Measurements from ENCODE around the gene SLC2A5. TPM values are rescaled to one million over a fixed set of nuclear protein-coding genes. Genes with fewer than 3 reads are reported as not detected.

The SLC2A5 gene
- total and polyA plus RNA-seq, 10 donors = 2.9 to 23.6 (median 6.9) TPM

DNA sequence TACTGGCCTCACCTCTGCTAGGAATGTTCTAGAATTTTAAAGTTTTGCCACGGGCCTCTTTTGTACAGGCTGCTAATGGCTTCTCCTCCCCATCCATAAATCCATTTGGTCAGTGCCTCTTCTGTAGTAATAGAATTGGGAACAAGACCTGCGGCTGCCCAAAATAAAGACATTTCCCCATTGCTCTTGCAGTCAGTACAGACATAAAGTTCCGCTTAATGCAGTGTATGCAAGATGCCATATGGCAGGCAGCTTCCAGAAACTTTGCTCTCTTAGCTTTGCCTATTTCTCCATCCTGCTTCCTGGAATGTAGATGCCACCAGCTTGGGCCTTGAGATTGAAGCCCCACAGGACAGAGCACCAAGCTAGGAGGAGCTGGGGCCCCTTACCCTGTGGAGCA lies 3.7 kb upstream of the SLC2A5 start:
- Histone ChIP-seq H3K9me3 (no peaks in the 10 kb centered on the region), H3K27me3 (replicated peaks in 1 of 7) (no peaks in the 10 kb centered on the region), H3K27ac (peak overlapping the region in 2 of 8 donors; percentile 31 to 78), H3K4me1 (peaks cover 4 to 87% (median 62%) of the 10 kb centered on the region in 6 donors), H3K4me3 (no peak overlapping the region), H3K36me3 (no peaks in the 10 kb centered on the region)
- WGBS, 5 donors = 61 to 86% (median 76%) methylated on average over 3 of the region's 3 CpGs
- no peak for DNase-seq
- intact Hi-C loops (cut with DNase I; ENCODE audit: low total_unique reads) = no loop called here
- TF ChIP-seq POLR2A (IDR thresholded peaks at IDR 0.05) = no peak
- TF ChIP-seq, protein P1, sequence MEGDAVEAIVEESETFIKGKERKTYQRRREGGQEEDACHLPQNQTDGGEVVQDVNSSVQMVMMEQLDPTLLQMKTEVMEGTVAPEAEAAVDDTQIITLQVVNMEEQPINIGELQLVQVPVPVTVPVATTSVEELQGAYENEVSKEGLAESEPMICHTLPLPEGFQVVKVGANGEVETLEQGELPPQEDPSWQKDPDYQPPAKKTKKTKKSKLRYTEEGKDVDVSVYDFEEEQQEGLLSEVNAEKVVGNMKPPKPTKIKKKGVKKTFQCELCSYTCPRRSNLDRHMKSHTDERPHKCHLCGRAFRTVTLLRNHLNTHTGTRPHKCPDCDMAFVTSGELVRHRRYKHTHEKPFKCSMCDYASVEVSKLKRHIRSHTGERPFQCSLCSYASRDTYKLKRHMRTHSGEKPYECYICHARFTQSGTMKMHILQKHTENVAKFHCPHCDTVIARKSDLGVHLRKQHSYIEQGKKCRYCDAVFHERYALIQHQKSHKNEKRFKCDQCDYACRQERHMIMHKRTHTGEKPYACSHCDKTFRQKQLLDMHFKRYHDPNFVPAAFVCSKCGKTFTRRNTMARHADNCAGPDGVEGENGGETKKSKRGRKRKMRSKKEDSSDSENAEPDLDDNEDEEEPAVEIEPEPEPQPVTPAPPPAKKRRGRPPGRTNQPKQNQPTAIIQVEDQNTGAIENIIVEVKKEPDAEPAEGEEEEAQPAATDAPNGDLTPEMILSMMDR (IDR thresholded peaks at IDR 0.05 in 8 of 11, conservative IDR thresholded peaks at IDR 0.05 in 3 of 11) = no peak
- TF ChIP-seq POLR2AphosphoS5 (IDR thresholded peaks at IDR 0.05) = no peak

DNA sequence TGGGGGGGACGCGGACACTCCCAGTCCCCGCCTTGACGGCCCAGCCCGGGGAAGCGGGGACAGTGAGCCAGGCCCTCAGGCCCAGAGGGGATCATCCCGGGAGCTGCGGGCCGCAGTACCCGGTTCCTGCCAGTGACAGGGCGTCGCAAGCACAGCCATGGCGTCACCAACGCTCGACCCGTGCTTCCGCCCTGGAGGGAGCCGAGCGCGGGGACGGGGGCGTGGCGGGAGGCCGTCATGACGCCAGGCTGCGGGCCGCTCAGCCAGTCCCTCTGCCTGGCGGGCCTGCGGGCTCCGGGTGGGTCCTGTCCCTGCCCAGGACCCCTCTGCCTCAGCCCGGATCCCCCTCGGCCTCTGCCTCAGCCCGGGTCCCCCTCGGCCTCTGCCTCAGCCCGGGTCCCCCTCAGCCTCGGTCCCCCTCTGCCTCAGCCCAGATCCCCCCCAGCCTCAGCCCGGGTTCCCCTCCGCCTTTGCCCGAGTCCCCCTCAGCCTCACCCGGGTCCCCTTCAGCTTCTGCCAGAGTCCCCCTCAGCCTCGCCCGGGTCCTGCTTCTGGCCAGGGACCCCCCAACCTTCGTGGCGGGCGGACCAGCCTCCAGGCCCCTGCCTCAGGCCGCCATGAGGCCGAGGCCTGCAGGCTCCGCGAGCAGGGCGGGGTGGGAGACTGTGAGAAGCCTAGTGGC lies 2.3 kb upstream of the SLC2A5 start:
- Histone ChIP-seq H3K36me3 (no peaks in the 10 kb centered on the region), H3K27ac (no peak overlapping the region), H3K27me3 (replicated peaks in 1 of 7) (no peaks in the 10 kb centered on the region), H3K9me3 (no peaks in the 10 kb centered on the region), H3K4me1 (peaks cover 6 to 87% (median 63%) of the 10 kb centered on the region in 6 donors), H3K4me3 (no peak overlapping the region)
- TF ChIP-seq POLR2A (IDR thresholded peaks at IDR 0.05) (no peak), POLR2AphosphoS5 (IDR thresholded peaks at IDR 0.05) (no peak)
- TF ChIP-seq, protein P1 (IDR thresholded peaks at IDR 0.05 in 8 of 11, conservative IDR thresholded peaks at IDR 0.05 in 3 of 11) = no peak
- peak; percentile 77 for DNase-seq
- intact Hi-C loops (cut with DNase I; ENCODE audit: low total_unique reads) = no loop called here
- 89 to 96% (median 95%) methylated on average over 20 to 50 of the region's 50 CpGs for WGBS, 5 donors

DNA sequence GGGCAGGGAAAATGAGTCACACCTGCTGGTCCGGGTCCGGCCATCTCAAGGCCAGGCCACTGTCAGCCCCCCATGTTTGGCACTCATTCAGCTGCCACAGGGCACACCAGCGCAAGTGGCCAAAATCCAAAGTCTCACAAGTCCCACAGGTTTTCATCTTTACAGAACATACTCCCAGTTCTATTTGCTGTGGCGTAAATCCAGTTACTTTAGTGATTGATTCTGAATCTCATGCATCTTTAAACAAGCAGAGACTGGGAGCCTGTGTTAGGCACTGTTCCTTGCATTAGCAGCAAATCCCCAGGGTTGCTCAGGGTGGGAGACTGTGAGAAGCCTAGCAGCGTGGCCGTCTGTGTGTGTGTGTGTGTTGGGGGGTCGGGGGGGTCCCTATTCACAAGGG lies 1.1 kb upstream of the SLC2A5 start:
- WGBS, 5 donors = 71 to 86% (median 78%) methylated on average over 7 of the region's 7 CpGs

DNA sequence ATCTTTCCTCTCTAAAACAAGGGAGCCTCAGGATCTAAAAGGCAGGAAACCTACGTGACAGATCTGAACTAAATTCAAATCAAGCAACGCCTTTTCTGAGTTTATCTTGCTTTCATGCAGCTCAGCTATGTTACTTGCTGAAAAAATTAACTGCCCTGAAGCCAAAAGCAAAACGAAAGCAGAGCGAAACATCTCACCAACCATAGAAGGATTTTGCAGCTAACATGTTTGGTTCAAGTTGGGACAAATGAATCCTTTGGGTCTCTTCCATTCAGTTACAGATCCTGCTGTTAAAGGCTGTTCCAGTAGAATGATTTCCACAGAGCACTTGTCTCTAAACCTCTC lies 482 bp downstream of the SLC2A5 start:
- Histone ChIP-seq H3K9me3 (no peaks in the 10 kb centered on the region), H3K4me1 (peaks cover 19 to 87% (median 59%) of the 10 kb centered on the region in 6 donors), H3K27ac (peak overlapping the region; percentile 17 to 82 (median 66)), H3K4me3 (peak overlapping the region in 6 of 8 donors; percentile 5 to 61 (median 20)), H3K36me3 (no peaks in the 10 kb centered on the region), H3K27me3 (replicated peaks in 1 of 7) (no peaks in the 10 kb centered on the region)
- WGBS, 5 donors = 18 to 39% (median 34%) methylated on average over 4 of the region's 4 CpGs
- no peak for TF ChIP-seq POLR2AphosphoS5 (IDR thresholded peaks at IDR 0.05)
- no peak for TF ChIP-seq POLR2A (IDR thresholded peaks at IDR 0.05)
- TF ChIP-seq, protein P1 (IDR thresholded peaks at IDR 0.05 in 8 of 11, conservative IDR thresholded peaks at IDR 0.05 in 3 of 11) = no peak
- no peak for DNase-seq
- intact Hi-C loops (cut with DNase I; ENCODE audit: low total_unique reads) = no loop called here

More for the DNA sequence above, 1.1 kb upstream of the SLC2A5 start:
- no peak for DNase-seq
- Histone ChIP-seq H3K27me3 (replicated peaks in 1 of 7) (no peaks in the 10 kb centered on the region), H3K27ac (peak overlapping the region in 2 of 8 donors; percentile 73 to 82), H3K36me3 (no peaks in the 10 kb centered on the region), H3K4me1 (peaks cover 8 to 87% (median 59%) of the 10 kb centered on the region in 6 donors), H3K9me3 (no peaks in the 10 kb centered on the region), H3K4me3 (no peak overlapping the region)
- intact Hi-C loops (cut with DNase I; ENCODE audit: low total_unique reads) = no loop called here
- TF ChIP-seq POLR2AphosphoS5 (IDR thresholded peaks at IDR 0.05) (no peak), POLR2A (IDR thresholded peaks at IDR 0.05) (no peak)
- TF ChIP-seq, protein P1 (IDR thresholded peaks at IDR 0.05 in 8 of 11, conservative IDR thresholded peaks at IDR 0.05 in 3 of 11) = no peak

Measured in spleen (tissue), 11 donors.